ENCODE data around the gene TIMM17A. TPM values are rescaled to one million over a fixed set of nuclear protein-coding genes. Genes with fewer than 3 reads are reported as not detected.
A peak's percentile ranks its signal among the peaks of the same experiment; 100 is the strongest.

TIMM17A gene
- 34.5 and 50.5 TPM in 2 replicates for total RNA-seq (ENCODE audit: low replicate concordance)

DNA sequence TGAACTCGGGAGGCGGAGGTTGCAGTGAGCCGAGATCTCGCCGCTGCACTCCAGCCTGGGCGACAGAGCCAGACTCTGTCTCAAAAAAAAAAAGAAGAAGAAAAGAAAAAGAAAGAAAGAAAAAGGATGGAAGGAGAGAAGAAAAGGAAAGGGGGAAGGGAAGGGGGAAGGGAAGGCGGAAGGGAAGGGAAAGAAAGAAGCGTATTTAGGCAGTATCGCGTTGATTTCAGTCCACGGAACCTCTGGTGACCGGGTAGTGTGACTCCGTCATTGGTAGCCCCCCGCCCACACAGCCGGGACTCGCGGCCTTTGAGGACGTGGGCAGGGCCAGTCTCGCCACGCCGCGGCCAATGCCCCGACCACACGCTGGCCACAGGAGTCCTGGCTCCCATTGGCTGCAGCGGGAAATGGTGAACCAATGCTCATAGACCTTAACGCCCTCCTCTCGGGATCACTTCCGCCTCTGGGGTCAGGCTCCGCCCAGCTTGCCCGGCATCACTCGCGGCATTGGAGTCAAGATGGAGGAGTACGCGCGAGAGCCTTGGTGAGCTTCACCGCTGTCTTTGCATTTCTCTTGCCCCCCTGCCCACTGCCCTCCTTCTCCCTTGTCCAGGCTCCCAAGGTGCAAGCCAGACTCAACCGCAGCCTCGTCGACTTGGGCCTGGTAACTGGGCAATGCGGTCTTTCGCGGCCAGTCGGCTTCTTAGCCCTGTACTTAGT, at the start of gene TIMM17A:
TIMM17A (plus strand) TSS at position 495 of the 720 bp plus-strand sequence; CDS start at position 519, 24 bp downstream.
- no peak for TF ChIP-seq EZH2phosphoT487 (IDR thresholded peaks at IDR 0.05)
- TF ChIP-seq, protein P1, sequence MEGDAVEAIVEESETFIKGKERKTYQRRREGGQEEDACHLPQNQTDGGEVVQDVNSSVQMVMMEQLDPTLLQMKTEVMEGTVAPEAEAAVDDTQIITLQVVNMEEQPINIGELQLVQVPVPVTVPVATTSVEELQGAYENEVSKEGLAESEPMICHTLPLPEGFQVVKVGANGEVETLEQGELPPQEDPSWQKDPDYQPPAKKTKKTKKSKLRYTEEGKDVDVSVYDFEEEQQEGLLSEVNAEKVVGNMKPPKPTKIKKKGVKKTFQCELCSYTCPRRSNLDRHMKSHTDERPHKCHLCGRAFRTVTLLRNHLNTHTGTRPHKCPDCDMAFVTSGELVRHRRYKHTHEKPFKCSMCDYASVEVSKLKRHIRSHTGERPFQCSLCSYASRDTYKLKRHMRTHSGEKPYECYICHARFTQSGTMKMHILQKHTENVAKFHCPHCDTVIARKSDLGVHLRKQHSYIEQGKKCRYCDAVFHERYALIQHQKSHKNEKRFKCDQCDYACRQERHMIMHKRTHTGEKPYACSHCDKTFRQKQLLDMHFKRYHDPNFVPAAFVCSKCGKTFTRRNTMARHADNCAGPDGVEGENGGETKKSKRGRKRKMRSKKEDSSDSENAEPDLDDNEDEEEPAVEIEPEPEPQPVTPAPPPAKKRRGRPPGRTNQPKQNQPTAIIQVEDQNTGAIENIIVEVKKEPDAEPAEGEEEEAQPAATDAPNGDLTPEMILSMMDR (IDR thresholded peaks at IDR 0.05), result no peak
- no peak for TF ChIP-seq EZH2 (IDR thresholded peaks at IDR 0.05)
- peaks cover 13% of the 10 kb centered on the region for H3K36me3 Mint-ChIP-seq
- peak within 1 kb of the TSS; percentile 85 for H3K4me3 ChIP-seq
- peaks cover 15% of the 10 kb centered on the region for H3K4me1 Mint-ChIP-seq
- H3K4me2 ChIP-seq, result peak within 1 kb of the TSS; percentile 92
- H4K20me1 ChIP-seq (ENCODE audit: low read depth), result peaks cover 6% of the 10 kb centered on the region
- DNase-seq (ENCODE audit: low spot score), result peak; percentile 96
- H3K27ac ChIP-seq, result no peak within 1 kb of the TSS
- H3K27me3 Mint-ChIP-seq (ENCODE audit: insufficient read depth, low read depth), result peaks cover 6% of the 10 kb centered on the region
- peak within 1 kb of the TSS; percentile 98 for H3K27ac Mint-ChIP-seq
- peak within 1 kb of the TSS; percentile 87 for H2AFZ ChIP-seq (replicated peaks)
- H3K27me3 ChIP-seq, result no peaks in the 10 kb centered on the region
- H3K9ac ChIP-seq, result peak within 1 kb of the TSS; percentile 89
- peaks cover 46% of the 10 kb centered on the region for H3K79me2 ChIP-seq (ENCODE audit: low read depth)
- no peaks in the 10 kb centered on the region for H3K9me3 ChIP-seq (ENCODE audit: low read depth)
- H3K4me1 ChIP-seq, result peaks cover 6% of the 10 kb centered on the region
- H3K9me3 Mint-ChIP-seq, result no peaks in the 10 kb centered on the region
- H3F3A ChIP-seq (ENCODE audit: low read depth), result no peaks in the 10 kb centered on the region
- H3K36me3 ChIP-seq, result no peaks in the 10 kb centered on the region
- H3K4me3 Mint-ChIP-seq, result peak within 1 kb of the TSS; percentile 98

DNA sequence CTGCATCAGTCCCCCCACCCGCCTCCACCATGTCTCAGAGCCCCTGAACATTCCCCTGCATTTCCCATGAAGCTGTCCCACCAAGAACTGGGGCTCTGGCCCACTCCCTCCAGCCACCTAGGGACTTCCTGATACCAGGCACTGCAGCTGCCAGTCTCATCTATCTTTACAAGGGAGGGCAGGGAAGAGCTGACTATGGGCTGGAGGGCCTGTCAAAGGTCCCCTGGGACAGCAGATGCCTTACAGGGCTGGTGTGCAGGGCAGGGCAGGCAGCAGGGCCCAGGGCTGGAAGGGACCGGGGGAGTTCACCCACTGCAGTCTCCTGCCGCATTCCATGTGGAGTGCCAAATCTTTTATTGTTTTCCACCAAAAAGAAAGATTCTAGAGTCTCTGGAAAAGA, 49.0 kb upstream of the TIMM17A start:
- Mint-ChIP-seq H3K27me3 (ENCODE audit: insufficient read depth, low read depth) (peaks cover 6% of the 10 kb centered on the region), H3K4me1 (peaks cover 10% of the 10 kb centered on the region), H3K9me3 (no peaks in the 10 kb centered on the region), H3K4me3 (no peak overlapping the region), H3K36me3 (no peaks in the 10 kb centered on the region), H3K27ac (peak overlapping the region; percentile 57)
- Histone ChIP-seq H3K9me3 (ENCODE audit: low read depth) (no peaks in the 10 kb centered on the region), H3K9ac (no peak overlapping the region), H3K4me3 (no peak overlapping the region), H4K20me1 (ENCODE audit: low read depth) (no peaks in the 10 kb centered on the region), H3K79me2 (ENCODE audit: low read depth) (no peaks in the 10 kb centered on the region), H3K4me1 (peaks cover under 1% of the 10 kb centered on the region), H3K4me2 (no peak overlapping the region), H3K36me3 (no peaks in the 10 kb centered on the region), H3K27me3 (no peaks in the 10 kb centered on the region), H2AFZ (replicated peaks) (no peak overlapping the region), H3F3A (ENCODE audit: low read depth) (peaks cover 6% of the 10 kb centered on the region), H3K27ac (no peak overlapping the region)
- DNase-seq (ENCODE audit: low spot score), result no peak
- TF ChIP-seq, protein P1 (IDR thresholded peaks at IDR 0.05), result no peak
- TF ChIP-seq EZH2 (IDR thresholded peaks at IDR 0.05) (no peak), EZH2phosphoT487 (IDR thresholded peaks at IDR 0.05) (no peak)

DNA sequence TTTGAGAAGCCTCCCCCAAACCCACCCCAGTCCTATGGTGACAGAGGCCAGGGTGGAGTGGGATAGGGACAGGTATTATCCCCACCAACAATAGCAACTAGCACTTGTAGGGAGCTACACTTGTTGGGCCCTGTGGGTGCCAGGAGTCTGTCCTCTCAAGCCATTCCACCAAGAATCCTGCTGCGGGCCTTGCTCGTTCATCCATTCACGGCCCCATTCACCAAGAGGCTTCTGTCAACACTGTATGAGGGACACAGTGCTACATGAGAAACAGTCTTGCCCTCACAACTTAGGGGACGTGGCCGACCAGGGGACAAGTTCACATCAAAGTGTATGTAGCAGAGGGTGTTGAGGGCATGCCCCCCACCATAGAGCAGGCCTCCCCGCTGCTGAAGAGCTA, 47.7 kb upstream of the TIMM17A start:
- peaks cover 3% of the 10 kb centered on the region for H3K27me3 Mint-ChIP-seq (ENCODE audit: insufficient read depth, low read depth)
- H3K9me3 ChIP-seq (ENCODE audit: low read depth), result no peaks in the 10 kb centered on the region
- H2AFZ ChIP-seq (replicated peaks), result no peak overlapping the region
- H3K4me1 Mint-ChIP-seq, result peaks cover 19% of the 10 kb centered on the region
- H3K79me2 ChIP-seq (ENCODE audit: low read depth), result no peaks in the 10 kb centered on the region
- TF ChIP-seq, protein P1 (IDR thresholded peaks at IDR 0.05), result no peak
- no peak for TF ChIP-seq EZH2 (IDR thresholded peaks at IDR 0.05)
- no peak for TF ChIP-seq EZH2phosphoT487 (IDR thresholded peaks at IDR 0.05)
- no peak overlapping the region for H3K4me2 ChIP-seq
- no peaks in the 10 kb centered on the region for H3K36me3 ChIP-seq
- no peak overlapping the region for H3K4me3 Mint-ChIP-seq
- H3K27ac Mint-ChIP-seq, result no peak overlapping the region
- H3F3A ChIP-seq (ENCODE audit: low read depth), result peaks cover 19% of the 10 kb centered on the region
- no peaks in the 10 kb centered on the region for H3K36me3 Mint-ChIP-seq
- H3K9ac ChIP-seq, result no peak overlapping the region
- peaks cover 10% of the 10 kb centered on the region for H3K4me1 ChIP-seq
- no peak overlapping the region for H3K27ac ChIP-seq
- no peak for DNase-seq (ENCODE audit: low spot score)
- H3K4me3 ChIP-seq, result no peak overlapping the region
- no peaks in the 10 kb centered on the region for H4K20me1 ChIP-seq (ENCODE audit: low read depth)
- H3K27me3 ChIP-seq, result no peaks in the 10 kb centered on the region
- H3K9me3 Mint-ChIP-seq, result no peaks in the 10 kb centered on the region

All from neural progenitor cell (in vitro differentiated cells).